Epithelial cell of prostate (primary cell): ENCODE results near the gene SREBF1.

Source experiments
- DNase-seq: peaks from one replicate; pipeline ENCODE4 v3.0.0-alpha.2; 2011; ENCODE audit warnings: low read depth, low spot score
- H3K27ac ChIP-seq: fragments of 450-650 bp; 2 replicates; pipeline ENCODE4 v1.5.1; 2017; ENCODE audit warnings: mild to moderate bottlenecking

SREBF1 gene

GRCh38 chr17:17842111-17842876, 5.5 kb upstream of the SREBF1 start:
- DNase-seq, result no peak
- peak overlapping the region; percentile 100 for H3K27ac ChIP-seq

DNA sequence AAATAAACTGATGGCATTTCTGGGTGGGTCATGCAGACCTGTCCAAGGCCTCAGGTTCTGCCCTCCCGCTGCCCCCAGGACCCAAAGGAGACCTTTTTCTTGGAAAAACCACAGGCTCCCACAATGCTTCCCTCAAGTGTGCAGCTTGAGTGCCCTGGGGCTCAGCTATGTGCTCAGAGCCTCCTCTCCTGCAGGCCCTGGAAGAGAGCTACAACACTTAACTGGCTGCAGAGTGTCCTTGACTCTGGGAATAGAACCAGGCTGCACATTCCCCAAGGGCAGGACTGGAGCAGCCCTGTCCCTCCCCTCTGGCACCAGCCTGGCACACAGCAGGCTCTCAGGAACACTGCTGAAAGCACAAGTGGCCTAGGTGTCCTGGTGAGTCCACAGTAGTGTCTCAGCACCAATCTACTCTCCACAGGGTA, 4.8 kb upstream of the SREBF1 start:
- no peak for DNase-seq
- H3K27ac ChIP-seq, result peak overlapping the region; percentile 100

- DNase-seq, result peak; percentile 53
- peak overlapping the region; percentile 100 for H3K27ac ChIP-seq
Measured at GRCh38 chr17:17840751-17841591, 4.2 kb upstream of the SREBF1 start.

- peak; percentile 62 for DNase-seq
- peak overlapping the region; percentile 100 for H3K27ac ChIP-seq
Measured at GRCh38 chr17:17839791-17840707, 3.3 kb upstream of the SREBF1 start.

- peak overlapping the region; percentile 100 for H3K27ac ChIP-seq
- DNase-seq, result no peak
Measured at GRCh38 chr17:17837966-17838962, 1.5 kb upstream of the SREBF1 start.

GRCh38 chr17:17837380-17837821, 615 bp upstream of the SREBF1 start:
- peak overlapping the region; percentile 100 for H3K27ac ChIP-seq
- no peak for DNase-seq

- DNase-seq, result peak; percentile 44
- peak overlapping the region; percentile 100 for H3K27ac ChIP-seq
Measured at GRCh38 chr17:17836250-17836817, 452 bp downstream of the SREBF1 start.

GRCh38 chr17:17835415-17836249, 1.2 kb downstream of the SREBF1 start:
- peak overlapping the region; percentile 100 for H3K27ac ChIP-seq
- DNase-seq, result no peak

DNA sequence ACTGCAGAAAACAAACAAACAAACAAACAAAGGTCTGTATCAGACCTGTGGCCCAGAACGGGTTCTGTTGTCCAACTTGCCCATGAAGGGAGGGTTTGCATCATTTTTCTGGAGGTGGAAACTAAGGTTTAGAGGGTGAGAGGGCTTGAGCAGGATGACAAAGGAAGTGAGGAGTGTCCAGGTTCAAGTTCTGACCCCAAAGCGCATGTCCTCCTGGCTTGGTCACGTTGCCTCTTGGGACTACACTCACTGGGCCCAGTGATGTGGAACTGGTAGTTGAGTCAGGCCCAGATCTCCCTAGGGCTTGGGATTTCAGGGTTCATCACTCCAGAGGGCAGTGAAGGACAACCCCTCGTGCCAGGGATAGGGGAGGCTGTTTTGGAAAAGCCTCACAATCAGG, 1.8 kb downstream of the SREBF1 start:
- peak overlapping the region; percentile 100 for H3K27ac ChIP-seq
- DNase-seq, result no peak

GRCh38 chr17:17833658-17834357, 3.0 kb downstream of the SREBF1 start:
- H3K27ac ChIP-seq, result peak overlapping the region; percentile 100
- no peak for DNase-seq

GRCh38 chr17:17832032-17832363, 4.8 kb downstream of the SREBF1 start:
- no peak overlapping the region for H3K27ac ChIP-seq
- DNase-seq, result no peak

- H3K27ac ChIP-seq, result peak overlapping the region; percentile 4
- DNase-seq, result no peak
Measured at GRCh38 chr17:17831208-17832031, 5.4 kb downstream of the SREBF1 start.

DNA sequence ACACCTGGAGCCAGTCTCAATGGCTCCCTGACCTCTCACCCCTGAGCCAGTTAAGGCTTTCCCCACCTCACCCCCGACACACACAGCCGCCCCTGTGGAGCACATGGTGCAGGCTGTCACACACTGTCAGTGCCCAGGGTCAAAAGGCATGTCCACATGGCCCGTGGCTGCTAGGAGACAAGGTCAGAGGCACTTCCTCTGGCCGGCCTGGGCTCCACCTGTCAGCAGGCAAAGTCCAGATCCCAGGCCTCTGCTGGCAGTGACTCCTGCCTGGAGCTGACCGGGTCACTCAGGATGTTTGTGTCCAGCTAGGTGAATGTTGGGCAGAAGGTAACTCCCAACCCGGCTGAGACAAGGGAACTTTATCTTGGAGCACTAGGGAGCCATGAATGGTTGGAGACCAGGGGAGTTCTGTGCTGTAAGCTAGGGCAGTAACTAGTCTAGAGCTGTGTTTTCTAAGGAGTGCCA, 6.0 kb downstream of the SREBF1 start:
- DNase-seq, result no peak
- no peak overlapping the region for H3K27ac ChIP-seq

GRCh38 chr17:17830269-17830567, 6.6 kb downstream of the SREBF1 start:
- no peak for DNase-seq

DNA sequence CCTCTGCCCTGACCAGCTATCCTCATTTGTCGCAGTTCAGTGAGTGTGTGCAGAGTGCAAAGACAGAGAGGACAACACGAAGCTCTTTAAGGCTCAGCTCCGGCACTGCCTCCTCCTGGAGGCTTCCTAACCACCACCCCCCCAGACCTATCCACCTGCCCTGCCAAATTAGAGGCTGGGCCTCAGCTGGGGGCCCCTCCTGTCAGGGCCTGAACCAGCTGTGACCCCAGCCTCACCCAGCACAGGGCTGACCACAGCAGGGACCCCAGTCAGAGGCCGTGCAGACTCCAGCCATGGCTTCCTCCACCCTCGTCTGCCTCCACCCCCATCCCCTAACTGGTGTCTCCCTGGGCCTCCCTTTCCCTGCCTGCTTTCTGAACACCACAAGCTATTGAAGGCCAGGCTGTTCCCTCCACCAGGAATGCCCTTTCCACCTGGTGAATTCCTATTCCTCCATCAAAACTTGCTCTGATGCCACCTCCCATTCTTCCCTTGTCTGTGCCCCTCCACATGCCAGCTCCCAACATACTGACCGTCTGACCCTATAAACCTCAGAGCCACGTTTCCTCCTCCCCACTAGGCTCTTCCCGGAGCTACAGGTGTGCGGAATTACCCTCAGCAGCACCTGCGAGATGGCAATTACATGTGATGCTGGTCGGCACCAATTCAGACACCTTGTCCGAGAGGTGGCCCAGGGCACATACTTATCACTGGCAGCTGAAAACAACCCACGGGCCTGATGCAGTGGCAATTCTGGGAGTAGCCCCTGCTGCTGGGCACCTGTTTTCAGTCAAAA, 8.8 kb downstream of the SREBF1 start:
- peak overlapping the region; percentile 97 for H3K27ac ChIP-seq
- DNase-seq, result no peak

More at GRCh38 chr17:17830269-17830567, 6.6 kb downstream of the SREBF1 start:
- peak overlapping the region; percentile 2 for H3K27ac ChIP-seq
